ENCODE data around the gene FZD4.

DNA sequence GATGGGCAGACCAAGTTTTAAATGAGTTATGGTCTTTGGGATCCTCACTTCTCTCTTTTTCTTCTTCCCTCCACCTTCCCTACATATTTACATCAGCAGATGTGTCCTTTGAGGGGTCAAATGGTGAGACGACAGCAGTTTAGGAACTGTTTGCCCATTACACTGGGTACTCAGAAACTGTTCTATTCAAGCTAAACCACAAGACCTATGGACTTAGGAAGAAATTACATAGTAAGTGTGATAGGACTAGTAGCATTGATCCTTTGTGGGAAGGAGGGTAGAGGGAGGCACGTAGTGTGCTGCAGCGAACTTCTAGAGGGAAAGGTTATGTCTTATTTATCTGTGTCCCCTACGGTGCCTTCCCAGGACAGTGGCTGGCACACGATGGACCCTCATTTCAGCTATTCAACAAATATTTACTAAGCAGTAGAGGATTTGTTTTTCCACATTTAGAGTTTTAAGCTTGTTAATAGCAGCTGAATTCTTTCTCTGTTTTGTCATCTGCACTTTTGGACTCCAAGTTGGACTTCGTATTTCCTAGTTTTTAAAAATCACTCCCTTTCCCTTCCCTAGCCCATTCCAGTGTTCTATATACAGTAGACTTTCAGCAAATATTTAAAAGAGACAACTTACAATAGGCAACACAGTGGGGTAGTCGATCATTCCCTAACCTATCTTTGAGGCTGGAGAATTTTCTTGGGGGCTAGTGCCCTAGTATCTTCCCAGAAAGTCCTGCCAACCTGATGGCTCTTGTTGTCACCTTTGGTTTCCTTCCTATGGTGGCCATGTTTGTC lies 13.9 kb downstream of the FZD4 start:
- TF ChIP-seq, protein P1, sequence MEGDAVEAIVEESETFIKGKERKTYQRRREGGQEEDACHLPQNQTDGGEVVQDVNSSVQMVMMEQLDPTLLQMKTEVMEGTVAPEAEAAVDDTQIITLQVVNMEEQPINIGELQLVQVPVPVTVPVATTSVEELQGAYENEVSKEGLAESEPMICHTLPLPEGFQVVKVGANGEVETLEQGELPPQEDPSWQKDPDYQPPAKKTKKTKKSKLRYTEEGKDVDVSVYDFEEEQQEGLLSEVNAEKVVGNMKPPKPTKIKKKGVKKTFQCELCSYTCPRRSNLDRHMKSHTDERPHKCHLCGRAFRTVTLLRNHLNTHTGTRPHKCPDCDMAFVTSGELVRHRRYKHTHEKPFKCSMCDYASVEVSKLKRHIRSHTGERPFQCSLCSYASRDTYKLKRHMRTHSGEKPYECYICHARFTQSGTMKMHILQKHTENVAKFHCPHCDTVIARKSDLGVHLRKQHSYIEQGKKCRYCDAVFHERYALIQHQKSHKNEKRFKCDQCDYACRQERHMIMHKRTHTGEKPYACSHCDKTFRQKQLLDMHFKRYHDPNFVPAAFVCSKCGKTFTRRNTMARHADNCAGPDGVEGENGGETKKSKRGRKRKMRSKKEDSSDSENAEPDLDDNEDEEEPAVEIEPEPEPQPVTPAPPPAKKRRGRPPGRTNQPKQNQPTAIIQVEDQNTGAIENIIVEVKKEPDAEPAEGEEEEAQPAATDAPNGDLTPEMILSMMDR (IDR thresholded peaks at IDR 0.05; ENCODE audit: poor library complexity, severe bottlenecking): no peak
- no peak for TF ChIP-seq TAF1 (IDR thresholded peaks at IDR 0.05; ENCODE audit: low read depth)
- TF ChIP-seq POLR2AphosphoS5 (IDR thresholded peaks at IDR 0.05): no peak
- TF ChIP-seq, protein P2, sequence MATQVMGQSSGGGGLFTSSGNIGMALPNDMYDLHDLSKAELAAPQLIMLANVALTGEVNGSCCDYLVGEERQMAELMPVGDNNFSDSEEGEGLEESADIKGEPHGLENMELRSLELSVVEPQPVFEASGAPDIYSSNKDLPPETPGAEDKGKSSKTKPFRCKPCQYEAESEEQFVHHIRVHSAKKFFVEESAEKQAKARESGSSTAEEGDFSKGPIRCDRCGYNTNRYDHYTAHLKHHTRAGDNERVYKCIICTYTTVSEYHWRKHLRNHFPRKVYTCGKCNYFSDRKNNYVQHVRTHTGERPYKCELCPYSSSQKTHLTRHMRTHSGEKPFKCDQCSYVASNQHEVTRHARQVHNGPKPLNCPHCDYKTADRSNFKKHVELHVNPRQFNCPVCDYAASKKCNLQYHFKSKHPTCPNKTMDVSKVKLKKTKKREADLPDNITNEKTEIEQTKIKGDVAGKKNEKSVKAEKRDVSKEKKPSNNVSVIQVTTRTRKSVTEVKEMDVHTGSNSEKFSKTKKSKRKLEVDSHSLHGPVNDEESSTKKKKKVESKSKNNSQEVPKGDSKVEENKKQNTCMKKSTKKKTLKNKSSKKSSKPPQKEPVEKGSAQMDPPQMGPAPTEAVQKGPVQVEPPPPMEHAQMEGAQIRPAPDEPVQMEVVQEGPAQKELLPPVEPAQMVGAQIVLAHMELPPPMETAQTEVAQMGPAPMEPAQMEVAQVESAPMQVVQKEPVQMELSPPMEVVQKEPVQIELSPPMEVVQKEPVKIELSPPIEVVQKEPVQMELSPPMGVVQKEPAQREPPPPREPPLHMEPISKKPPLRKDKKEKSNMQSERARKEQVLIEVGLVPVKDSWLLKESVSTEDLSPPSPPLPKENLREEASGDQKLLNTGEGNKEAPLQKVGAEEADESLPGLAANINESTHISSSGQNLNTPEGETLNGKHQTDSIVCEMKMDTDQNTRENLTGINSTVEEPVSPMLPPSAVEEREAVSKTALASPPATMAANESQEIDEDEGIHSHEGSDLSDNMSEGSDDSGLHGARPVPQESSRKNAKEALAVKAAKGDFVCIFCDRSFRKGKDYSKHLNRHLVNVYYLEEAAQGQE (IDR thresholded peaks at IDR 0.05; ENCODE audit: borderline replicate concordance): no peak
- no peak for TF ChIP-seq EP300 (conservative IDR thresholded peaks at IDR 0.05; ENCODE audit: poor library complexity, severe bottlenecking)
- no peak for TF ChIP-seq SMC3 (conservative IDR thresholded peaks at IDR 0.05; ENCODE audit: poor library complexity)
- TF ChIP-seq EZH2 (IDR thresholded peaks at IDR 0.05; ENCODE audit: borderline replicate concordance, insufficient read depth, low read length, poor library complexity, severe bottlenecking): no peak
- no peak for TF ChIP-seq RAD21 (conservative IDR thresholded peaks at IDR 0.05)
- TF ChIP-seq MXI1 (conservative IDR thresholded peaks at IDR 0.05; ENCODE audit: poor library complexity, severe bottlenecking): no peak
